Astrocyte (in vitro differentiated cells and primary cell): ENCODE results near the gene ZP1. TPM values are rescaled to one million over a fixed set of nuclear protein-coding genes. Genes with fewer than 3 reads are reported as not detected.

Source experiments
- DNase-seq: peaks from one replicate; pipeline ENCODE4 v3.0.0-alpha.2; 2010; ENCODE audit warnings: low read depth
- FAIRE-seq: peaks from 2 replicates; lab custom pipeline; 2011; peaks lifted over from hg19 to GRCh38; lab: Jason Lieb, UNC
- H2AFZ ChIP-seq: 2 replicates; pipeline ENCODE4 v1.6.0; 2012; ENCODE audit warnings: low read depth, low read length, inconsistent platforms
- H3K27ac ChIP-seq: 2 replicates; pipeline ENCODE4 v1.5.1; 2011; ENCODE audit warnings: low read depth, low read length, inconsistent platforms
- H3K27me3 ChIP-seq: 2 replicates; pipeline ENCODE4 v1.6.0; 2011; ENCODE audit warnings: low read length, inconsistent platforms; ENCODE audit not compliant: insufficient read depth
- H3K36me3 ChIP-seq: 2 replicates; pipeline ENCODE4 v1.5.1; 2011; ENCODE audit warnings: low read length, inconsistent platforms; ENCODE audit not compliant: insufficient read depth
- H3K4me1 ChIP-seq: 2 replicates; pipeline ENCODE4 v1.5.1; 2011; ENCODE audit warnings: low read length, inconsistent platforms; ENCODE audit not compliant: insufficient read depth
- H3K4me2 ChIP-seq: 2 replicates; pipeline ENCODE4 v1.6.0; 2012; ENCODE audit warnings: low read length, inconsistent platforms
- H3K4me3 ChIP-seq: 2 replicates; pipeline ENCODE4 v1.5.1; 2011; ENCODE audit warnings: low read depth, mild to moderate bottlenecking, low read length, inconsistent platforms; ENCODE audit not compliant: insufficient read depth
- H3K79me2 ChIP-seq: 2 replicates; pipeline ENCODE4 v1.6.0; 2012; ENCODE audit warnings: mild to moderate bottlenecking, low read length, inconsistent platforms; ENCODE audit not compliant: insufficient read depth
- H3K9ac ChIP-seq: 2 replicates; pipeline ENCODE4 v1.6.0; 2012; ENCODE audit warnings: mild to moderate bottlenecking, low read length, inconsistent platforms
- H3K9me3 ChIP-seq: 2 replicates; pipeline ENCODE4 v1.5.1; 2012; ENCODE audit warnings: low read depth, mild to moderate bottlenecking, low read length, inconsistent platforms; ENCODE audit not compliant: insufficient read depth
- H4K20me1 ChIP-seq: 2 replicates; pipeline ENCODE4 v1.6.0; 2012; ENCODE audit warnings: low read length, inconsistent platforms; ENCODE audit not compliant: insufficient read depth
- H3K27ac Mint-ChIP-seq: one replicate; pipeline ENCODE4 v1.8.0; 2021; ENCODE audit warnings: mild to moderate bottlenecking, mixed read lengths; ENCODE audit not compliant: unreplicated experiment
- H3K27me3 Mint-ChIP-seq: one replicate; pipeline ENCODE4 v1.8.0; 2021; ENCODE audit warnings: low read depth, mixed read lengths; ENCODE audit not compliant: unreplicated experiment
- H3K36me3 Mint-ChIP-seq: one replicate; pipeline ENCODE4 v1.8.0; 2021; ENCODE audit warnings: low read depth, mixed read lengths; ENCODE audit not compliant: unreplicated experiment
- H3K4me1 Mint-ChIP-seq: one replicate; pipeline ENCODE4 v1.8.0; 2021; ENCODE audit warnings: low read depth, mixed read lengths; ENCODE audit not compliant: unreplicated experiment
- H3K4me3 Mint-ChIP-seq: one replicate; pipeline ENCODE4 v1.8.0; 2021; ENCODE audit warnings: mild to moderate bottlenecking, moderate library complexity, mixed read lengths; ENCODE audit not compliant: unreplicated experiment
- H3K9me3 Mint-ChIP-seq: one replicate; pipeline ENCODE4 v1.8.0; 2021; ENCODE audit warnings: mild to moderate bottlenecking, mixed read lengths; ENCODE audit not compliant: unreplicated experiment
- CTCF ChIP-seq: IDR thresholded peaks from 2 replicates; pipeline ENCODE4 v1.5.1; 2011; ENCODE audit warnings: low read depth, mild to moderate bottlenecking, inconsistent platforms, low read length, moderate library complexity; ENCODE audit not compliant: insufficient read depth
- EZH2 ChIP-seq: IDR thresholded peaks from 2 replicates; pipeline ENCODE4 v1.6.1; 2012; ENCODE audit warnings: mild to moderate bottlenecking, low read length, inconsistent platforms; ENCODE audit not compliant: insufficient read depth
- total RNA-seq: library from RNA; stranded (reverse); gene quantifications from 2 replicates; pipeline ENCODE4 v1.2.1, GENCODE V29; 2021

Gene ZP1
- total RNA-seq, 1 donor from 2014 or later, result not detected

GRCh38 chr11:60868682-60869450, 1.5 kb downstream of the ZP1 start:
- Mint-ChIP-seq H3K36me3 (no peaks in the 10 kb centered on the region), H3K9me3 (no peaks in the 10 kb centered on the region), H3K27ac (no peak overlapping the region), H3K4me1 (peaks cover 8% of the 10 kb centered on the region), H3K4me3 (no peak overlapping the region), H3K27me3 (peaks cover 8% of the 10 kb centered on the region)
- FAIRE-seq, result no peak
- no peak overlapping the region for H2AFZ ChIP-seq
- no peaks in the 10 kb centered on the region for H3K79me2 ChIP-seq
- no peak overlapping the region for H3K9ac ChIP-seq
- no peak overlapping the region for H3K4me3 ChIP-seq
- H3K4me1 ChIP-seq, result peaks cover 18% of the 10 kb centered on the region
- no peak overlapping the region for H3K4me2 ChIP-seq
- H3K27me3 ChIP-seq, result peaks cover 3% of the 10 kb centered on the region
- H3K9me3 ChIP-seq, result no peaks in the 10 kb centered on the region
- H3K27ac ChIP-seq, result no peak overlapping the region
- TF ChIP-seq EZH2 (no peak), CTCF (no peak)
- no peaks in the 10 kb centered on the region for H3K36me3 ChIP-seq
- no peaks in the 10 kb centered on the region for H4K20me1 ChIP-seq
- no peak for DNase-seq

GRCh38 chr11:60869451-60869825, 2.1 kb downstream of the ZP1 start:
- no peaks in the 10 kb centered on the region for H3K36me3 ChIP-seq
- no peak overlapping the region for H3K27ac Mint-ChIP-seq
- H3K4me3 ChIP-seq, result no peak overlapping the region
- peaks cover 18% of the 10 kb centered on the region for H3K4me1 ChIP-seq
- no peak overlapping the region for H3K9ac ChIP-seq
- no peak overlapping the region for H3K4me3 Mint-ChIP-seq
- no peak overlapping the region for H2AFZ ChIP-seq
- no peak overlapping the region for H3K4me2 ChIP-seq
- FAIRE-seq (no peak), DNase-seq (no peak)
- H3K27ac ChIP-seq, result no peak overlapping the region
- H3K79me2 ChIP-seq, result no peaks in the 10 kb centered on the region
- peaks cover 8% of the 10 kb centered on the region for H3K27me3 Mint-ChIP-seq
- TF ChIP-seq CTCF (no peak), EZH2 (no peak)
- peaks cover 3% of the 10 kb centered on the region for H3K27me3 ChIP-seq
- H3K9me3 Mint-ChIP-seq, result no peaks in the 10 kb centered on the region
- H3K4me1 Mint-ChIP-seq, result peaks cover 8% of the 10 kb centered on the region
- no peaks in the 10 kb centered on the region for H3K36me3 Mint-ChIP-seq
- no peaks in the 10 kb centered on the region for H4K20me1 ChIP-seq
- no peaks in the 10 kb centered on the region for H3K9me3 ChIP-seq

- FAIRE-seq, result no peak
These were observed 2.9 kb downstream of the ZP1 start for GRCh38 chr11:60870276-60870675.

More at GRCh38 chr11:60870276-60870675, 2.9 kb downstream of the ZP1 start:
- Mint-ChIP-seq H3K9me3 (no peaks in the 10 kb centered on the region), H3K4me1 (peaks cover 8% of the 10 kb centered on the region), H3K27me3 (peaks cover 8% of the 10 kb centered on the region), H3K36me3 (no peaks in the 10 kb centered on the region), H3K27ac (no peak overlapping the region), H3K4me3 (no peak overlapping the region)
- Histone ChIP-seq H3K4me2 (no peak overlapping the region), H3K9me3 (no peaks in the 10 kb centered on the region), H3K27me3 (peaks cover 3% of the 10 kb centered on the region), H3K4me3 (no peak overlapping the region), H3K9ac (no peak overlapping the region), H3K79me2 (no peaks in the 10 kb centered on the region), H3K36me3 (no peaks in the 10 kb centered on the region), H2AFZ (no peak overlapping the region), H3K27ac (no peak overlapping the region), H4K20me1 (no peaks in the 10 kb centered on the region), H3K4me1 (peaks cover 18% of the 10 kb centered on the region)
- DNase-seq, result no peak
- TF ChIP-seq EZH2 (no peak), CTCF (no peak)
